H54 (cell line): ENCODE data around the gene RIMBP3C.
"Not testable (repeated sequence)": the region's sequence is repeated elsewhere in the genome, so short reads cannot be mapped to it uniquely, and the experiment has no call there.

Experiments used
- DNase-seq: peaks from one replicate; pipeline ENCODE4 v3.0.0; 2011; ENCODE audit warnings: low spot score, mixed read lengths; ENCODE audit not compliant: insufficient read length
- FAIRE-seq: peaks from 3 replicates; lab custom pipeline; 2011; peaks lifted over from hg19 to GRCh38; lab: Jason Lieb, UNC
- POLR2A ChIP-seq: IDR thresholded peaks from 2 replicates; pipeline ENCODE4 v1.6.1; 2011; ENCODE audit warnings: low read depth, mild to moderate bottlenecking, low read length

RIMBP3C gene, protein sequence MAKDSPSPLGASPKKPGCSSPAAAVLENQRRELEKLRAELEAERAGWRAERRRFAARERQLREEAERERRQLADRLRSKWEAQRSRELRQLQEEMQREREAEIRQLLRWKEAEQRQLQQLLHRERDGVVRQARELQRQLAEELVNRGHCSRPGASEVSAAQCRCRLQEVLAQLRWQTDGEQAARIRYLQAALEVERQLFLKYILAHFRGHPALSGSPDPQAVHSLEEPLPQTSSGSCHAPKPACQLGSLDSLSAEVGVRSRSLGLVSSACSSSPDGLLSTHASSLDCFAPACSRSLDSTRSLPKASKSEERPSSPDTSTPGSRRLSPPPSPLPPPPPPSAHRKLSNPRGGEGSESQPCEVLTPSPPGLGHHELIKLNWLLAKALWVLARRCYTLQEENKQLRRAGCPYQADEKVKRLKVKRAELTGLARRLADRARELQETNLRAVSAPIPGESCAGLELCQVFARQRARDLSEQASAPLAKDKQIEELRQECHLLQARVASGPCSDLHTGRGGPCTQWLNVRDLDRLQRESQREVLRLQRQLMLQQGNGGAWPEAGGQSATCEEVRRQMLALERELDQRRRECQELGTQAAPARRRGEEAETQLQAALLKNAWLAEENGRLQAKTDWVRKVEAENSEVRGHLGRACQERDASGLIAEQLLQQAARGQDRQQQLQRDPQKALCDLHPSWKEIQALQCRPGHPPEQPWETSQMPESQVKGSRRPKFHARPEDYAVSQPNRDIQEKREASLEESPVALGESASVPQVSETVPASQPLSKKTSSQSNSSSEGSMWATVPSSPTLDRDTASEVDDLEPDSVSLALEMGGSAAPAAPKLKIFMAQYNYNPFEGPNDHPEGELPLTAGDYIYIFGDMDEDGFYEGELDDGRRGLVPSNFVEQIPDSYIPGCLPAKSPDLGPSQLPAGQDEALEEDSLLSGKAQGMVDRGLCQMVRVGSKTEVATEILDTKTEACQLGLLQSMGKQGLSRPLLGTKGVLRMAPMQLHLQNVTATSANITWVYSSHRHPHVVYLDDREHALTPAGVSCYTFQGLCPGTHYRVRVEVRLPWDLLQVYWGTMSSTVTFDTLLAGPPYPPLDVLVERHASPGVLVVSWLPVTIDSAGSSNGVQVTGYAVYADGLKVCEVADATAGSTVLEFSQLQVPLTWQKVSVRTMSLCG (N-terminal part only)

DNA sequence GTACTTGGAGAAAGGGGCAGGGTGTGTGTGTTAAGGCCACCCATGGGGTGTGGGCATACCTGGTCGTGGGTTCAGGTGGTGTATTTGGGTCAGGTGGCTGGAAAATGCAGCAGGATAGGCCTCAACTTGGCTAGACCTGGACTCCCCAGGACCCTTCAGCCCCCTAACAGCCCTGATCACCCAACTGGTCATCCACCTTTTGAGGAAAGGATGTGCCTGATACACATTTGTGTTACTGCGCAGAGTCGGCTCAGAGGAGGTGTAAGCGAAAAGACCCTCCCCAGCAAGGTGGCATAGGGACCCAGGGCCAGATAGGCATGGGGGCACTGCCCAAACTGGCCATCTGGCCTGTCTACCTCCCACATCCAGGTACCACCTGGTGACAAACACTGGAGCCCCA, at the start of gene RIMBP3C:
RIMBP3C (minus strand) TSS at position 101 of the 400 bp plus-strand sequence. CDS start 485 bp downstream, outside the sequence.
- DNase-seq, FAIRE-seq: not testable (repeated sequence)

GRCh38 chr22:21599053-21599893, 48.0 kb upstream of the RIMBP3C start:
- no peak for FAIRE-seq
- TF ChIP-seq POLR2A, result no peak
- no peak for DNase-seq

- FAIRE-seq (no peak), DNase-seq (no peak)
- no peak for TF ChIP-seq POLR2A
Observed at GRCh38 chr22:21598302-21598701, 47.0 kb upstream of the RIMBP3C start.

DNA sequence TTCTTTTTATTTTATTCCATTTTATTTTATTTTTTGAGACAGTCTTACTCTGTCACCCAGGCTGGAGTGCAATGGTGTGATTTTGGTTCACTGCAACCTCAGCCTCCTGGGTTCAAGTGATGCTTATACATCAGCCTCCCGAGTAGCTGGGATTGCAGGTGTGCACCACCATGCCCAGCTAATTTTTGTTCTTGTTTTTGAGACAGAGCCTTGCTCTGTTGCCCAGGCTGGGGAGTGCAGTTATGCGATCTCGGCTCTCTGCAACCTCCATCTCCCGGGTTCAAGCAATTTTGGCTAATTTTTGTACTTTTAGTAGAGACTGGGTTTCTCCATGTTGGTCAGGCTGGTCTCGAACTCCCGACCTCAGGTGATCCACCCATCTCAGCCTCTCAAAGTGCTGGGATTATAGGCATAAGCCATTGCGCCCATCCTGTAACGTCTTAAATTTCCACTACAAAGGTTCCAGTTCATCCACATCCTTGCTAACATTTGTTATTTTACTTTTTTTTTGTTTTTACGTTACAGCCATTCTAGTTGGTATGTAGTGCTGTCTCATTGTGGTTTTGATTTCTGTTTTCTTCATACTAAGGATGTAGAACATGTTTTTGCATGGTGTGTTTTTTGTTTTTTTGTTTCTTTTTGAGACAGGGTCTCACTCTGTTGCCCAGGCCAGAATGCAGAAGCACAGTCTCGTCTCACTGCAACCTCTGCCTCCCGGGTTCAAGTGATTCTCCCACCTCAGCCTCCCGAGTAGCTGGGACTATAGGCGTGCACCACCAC, 45.3 kb upstream of the RIMBP3C start:
- FAIRE-seq, DNase-seq: not testable (repeated sequence)

DNA sequence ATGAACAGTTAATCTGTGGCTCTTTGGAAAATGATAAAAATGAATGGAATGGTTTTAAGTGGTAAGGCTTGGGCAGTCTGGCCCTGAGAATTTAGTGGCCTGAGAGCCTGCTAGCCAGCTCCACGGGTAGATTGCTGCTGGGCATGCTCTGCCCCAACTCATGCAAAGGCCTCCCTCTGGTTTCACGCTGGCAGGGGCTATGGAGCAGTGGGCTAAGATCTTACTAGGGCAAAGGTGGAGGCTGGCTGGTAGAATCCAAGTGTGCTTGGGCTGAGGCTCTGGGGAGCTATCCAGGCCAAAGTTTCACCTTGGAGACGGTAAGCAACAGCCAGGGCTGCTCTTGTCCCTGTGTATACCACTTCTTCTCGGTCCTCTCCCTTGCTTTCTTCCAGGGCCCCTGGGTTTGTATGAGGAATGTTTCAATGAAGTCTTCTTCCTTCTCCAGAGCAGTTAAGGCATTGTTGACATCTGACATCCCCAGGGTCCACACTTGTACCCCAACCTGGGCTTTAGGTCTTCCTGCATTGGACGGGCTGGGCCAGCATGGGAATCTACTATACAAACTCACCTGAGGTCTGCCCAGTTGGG, 43.7 kb upstream of the RIMBP3C start:
- FAIRE-seq (no peak), DNase-seq (no peak)
- TF ChIP-seq POLR2A, result no peak

DNA sequence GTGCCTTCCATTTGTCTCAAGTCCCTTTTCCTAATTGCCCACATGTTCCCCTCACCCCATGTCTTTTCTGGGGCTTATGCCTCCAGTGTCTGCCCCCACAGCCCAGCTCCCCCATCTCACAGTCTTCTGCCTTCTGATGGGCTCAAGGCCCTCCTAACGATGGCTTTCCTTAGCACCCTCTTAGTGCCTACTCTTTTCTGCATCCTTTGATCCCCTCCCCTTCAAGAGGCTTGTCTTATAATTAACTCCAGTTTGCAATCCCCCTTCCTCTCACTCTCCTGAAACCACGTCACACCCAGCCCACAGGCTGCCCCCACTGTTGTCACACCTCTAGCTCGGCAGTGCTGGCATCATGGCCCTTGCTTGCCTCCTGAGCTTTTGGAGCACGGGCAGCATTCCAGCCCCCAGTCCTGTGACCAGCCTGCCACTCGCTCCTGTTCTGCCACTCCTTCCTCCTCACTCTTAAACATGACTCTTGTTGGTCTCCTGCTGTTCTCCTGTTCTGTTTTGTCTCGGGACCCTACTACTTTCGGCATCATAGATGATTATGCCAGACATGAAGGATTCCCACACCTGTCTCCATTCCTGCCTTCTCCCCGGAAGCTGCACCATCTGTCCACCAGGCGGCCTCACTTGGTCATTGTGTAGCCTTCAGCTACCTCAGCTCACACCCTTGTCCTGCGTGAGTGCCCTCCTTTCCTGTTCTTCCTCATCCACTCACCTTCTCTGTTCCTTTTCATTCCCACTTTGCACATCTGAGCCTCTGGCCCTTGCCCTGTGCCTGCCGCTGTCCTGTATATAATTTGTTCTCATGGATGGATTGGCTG, 42.4 kb upstream of the RIMBP3C start:
- no peak for TF ChIP-seq POLR2A
- DNase-seq (no peak), FAIRE-seq (no peak)

DNA sequence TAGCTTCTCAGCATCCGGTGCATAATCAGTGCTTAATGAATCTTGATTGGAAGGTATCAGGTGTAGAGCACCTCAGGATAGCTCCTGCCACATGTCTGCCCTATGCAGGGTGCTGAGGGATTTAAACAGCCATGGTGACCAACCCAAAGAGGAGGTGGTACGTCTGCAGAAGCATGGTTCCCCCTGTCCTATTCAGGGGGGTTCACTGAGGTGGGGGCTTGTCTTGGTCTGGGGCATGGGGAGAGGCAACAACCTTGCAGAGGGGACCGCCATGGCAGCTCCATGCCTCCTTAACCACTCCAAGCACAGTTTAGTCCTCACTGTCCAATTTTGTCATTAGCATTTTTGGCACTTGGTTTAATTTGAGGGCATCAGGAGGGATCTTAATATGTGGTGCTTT, 41.2 kb upstream of the RIMBP3C start:
- FAIRE-seq (no peak), DNase-seq (no peak)
- TF ChIP-seq POLR2A, result no peak

GRCh38 chr22:21591695-21592094, 40.4 kb upstream of the RIMBP3C start:
- no peak for FAIRE-seq
- TF ChIP-seq POLR2A, result no peak
- DNase-seq, result no peak

GRCh38 chr22:21590809-21591641, 39.8 kb upstream of the RIMBP3C start:
- no peak for TF ChIP-seq POLR2A
- no peak for DNase-seq
- FAIRE-seq, result no peak

DNA sequence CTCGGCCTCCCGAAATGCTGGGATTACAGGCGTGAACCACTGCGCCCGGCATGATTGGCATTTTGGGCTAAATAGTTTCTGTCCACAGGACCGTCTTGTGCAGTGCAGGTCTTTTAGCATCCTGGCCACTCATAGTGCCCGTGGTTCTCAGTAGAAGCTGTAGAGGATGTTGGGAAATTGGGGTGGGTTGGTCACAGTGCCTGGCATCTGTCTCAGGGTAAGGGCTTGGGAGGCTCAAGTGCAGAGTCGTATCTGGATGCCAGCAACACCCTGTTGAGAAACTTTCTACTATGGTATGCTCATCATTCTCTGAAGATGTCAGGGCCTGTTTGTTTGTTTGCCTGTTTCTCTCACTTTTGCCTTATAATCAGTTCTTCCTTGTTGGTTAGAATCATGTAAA, 38.1 kb upstream of the RIMBP3C start:
- FAIRE-seq (no peak), DNase-seq (no peak)
- no peak for TF ChIP-seq POLR2A
